HepG2 (cell line): ENCODE results near the gene IL1R1. TPM values are rescaled to one million over a fixed set of nuclear protein-coding genes. Genes with fewer than 3 reads are reported as not detected.
A peak's percentile ranks its signal among the peaks of the same experiment; 100 is the strongest.

Experiments used
- ATAC-seq: fragments of 200-7000 bp; cut with Tn5 transposase; 3 replicates; pipeline ENCODE4 v1.9.1; 2020; ENCODE audit warnings: mild to moderate bottlenecking, moderate library complexity
- Bru-seq: library from RNA; stranded (reverse); fragments of 400-500 nt; gene quantifications from one replicate; lab custom pipeline; 2021; lab: Mats Ljungman, UMichigan
- BruChase-seq, 2 experiments: library from RNA; stranded (reverse); fragments of 400-500 nt; gene quantifications; one replicate each; lab custom pipeline; 2021; lab: Mats Ljungman, UMichigan
- BruUV-seq: library from RNA; stranded (reverse); fragments of 400-500 nt; replicated peaks from 2 replicates; lab custom pipeline; 2021; lab: Mats Ljungman, UMichigan
- CTCF ChIA-PET: fragments of 300-600 bp; formaldehyde crosslinking; extraction: SDS; loops from one replicate; lab custom pipeline; 2021; ENCODE audit warnings: low total read pairs, inconsistent platforms, low intra/inter-chr PET ratio; lab: Yijun Ruan, JAX
- POLR2A ChIA-PET: fragments of 350-600 bp; sonication (Branson Sonifier 250); formaldehyde crosslinking; loops from one replicate; lab custom pipeline; 2020; ENCODE audit warnings: antibody characterized with exemption, inconsistent platforms; lab: Yijun Ruan, JAX
- DNase-seq: peaks from one replicate; pipeline ENCODE4 v3.0.0-alpha.2; 2015; ENCODE audit warnings: low spot score
- FAIRE-seq: peaks from 3 replicates; lab custom pipeline; 2011; peaks lifted over from hg19 to GRCh38; lab: Jason Lieb, UNC
- H2AFZ ChIP-seq: one replicate; pipeline ENCODE4 v1.6.1; 2011; ENCODE audit warnings: low read length, inconsistent platforms
- H3K27ac ChIP-seq: fragments of 300-600 bp; 3 replicates; pipeline ENCODE4 v1.8.0; 2011; ENCODE audit warnings: mixed run types, mild to moderate bottlenecking, mixed read lengths, low read length, inconsistent platforms; ENCODE audit not compliant: insufficient read depth; ENCODE audit errors: extremely low read length
- H3K27me3 ChIP-seq, 2 experiments: fragments of 200-600 bp in 1 of 2; 2 replicates in 1 of 2; 3 replicates in 1 of 2; pipeline versions ENCODE4 v1.6.0 to v1.8.0; 2011; ENCODE audit warnings: low read length in 2 of 2, mild to moderate bottlenecking in 2 of 2, moderate library complexity in 2 of 2, inconsistent platforms in 1 of 2; ENCODE audit not compliant: insufficient read depth in 2 of 2, control insufficient read depth in 1 of 2
- H3K36me3 ChIP-seq, 2 experiments: fragments of 200-600 bp in 1 of 2; replicated peaks in 1 of 2; 2 replicates in 1 of 2; 3 replicates in 1 of 2; pipeline versions ENCODE4 v1.5.1 to v1.8.0; 2011; ENCODE audit warnings: low read length in 2 of 2, inconsistent platforms in 1 of 2; ENCODE audit not compliant: insufficient read depth in 2 of 2, control insufficient read depth in 1 of 2
- H3K4me1 ChIP-seq: 2 replicates; pipeline ENCODE4 v1.5.1; 2012; ENCODE audit warnings: low read length, inconsistent platforms; ENCODE audit not compliant: insufficient read depth
- H3K4me2 ChIP-seq: 2 replicates; pipeline ENCODE4 v1.6.0; 2011; ENCODE audit warnings: low read depth, low read length, inconsistent platforms
- H3K4me3 ChIP-seq, 3 experiments: fragments of 200-600 bp in 1 of 3; sonication (generic), shearing (Covaris generic) in 1 of 3; replicated peaks in 1 of 3; 2 replicates each; pipeline ENCODE4 v1.5.1; 2011 to 2016; ENCODE audit warnings: low read length in 3 of 3, inconsistent platforms in 2 of 3, low read depth in 2 of 3, mild to moderate bottlenecking in 2 of 3, control low read depth in 1 of 3, mixed read lengths in 1 of 3; ENCODE audit not compliant: insufficient read depth in 1 of 3
- H3K79me2 ChIP-seq: one replicate; pipeline ENCODE4 v1.6.1; 2011; ENCODE audit warnings: low read length, inconsistent platforms; ENCODE audit not compliant: insufficient read depth
- H3K9ac ChIP-seq: 2 replicates; pipeline ENCODE4 v1.6.0; 2011; ENCODE audit warnings: mild to moderate bottlenecking, low read depth, low read length, inconsistent platforms; ENCODE audit not compliant: insufficient read depth
- H3K9me3 ChIP-seq: 2 replicates; pipeline ENCODE4 v1.5.1; 2012; ENCODE audit warnings: mild to moderate bottlenecking, low read length
- H4K20me1 ChIP-seq: 2 replicates; pipeline ENCODE4 v1.6.0; 2011; ENCODE audit warnings: inconsistent platforms, mild to moderate bottlenecking, low read length, moderate library complexity; ENCODE audit not compliant: insufficient read depth
- BRD4 ChIP-seq: sonication (generic); formaldehyde crosslinking; IDR thresholded peaks from 2 replicates; pipeline ENCODE4 v1.4.0; 2020; ENCODE audit warnings: missing genetic modification reagents
- ISL2 ChIP-seq: sonication (generic); formaldehyde crosslinking; IDR thresholded peaks from 2 replicates; pipeline ENCODE4 v1.5.0; 2020; ENCODE audit warnings: missing genetic modification reagents
- MAFK ChIP-seq, 2 experiments: IDR thresholded peaks in 1 of 2; conservative IDR thresholded peaks in 1 of 2; 2 replicates each; pipeline ENCODE4 v1.6.1; 2011; ENCODE audit warnings: improper control_type of control experiment in 2 of 2, low read length in 2 of 2
- MED13 ChIP-seq: sonication (generic); formaldehyde crosslinking; IDR thresholded peaks from 2 replicates; pipeline ENCODE4 v1.5.0; 2020; ENCODE audit warnings: missing genetic modification reagents
- THAP7 ChIP-seq: sonication (generic); formaldehyde crosslinking; IDR thresholded peaks from 2 replicates; pipeline ENCODE4 v1.8.1; 2023; ENCODE audit warnings: mild to moderate bottlenecking, missing genetic modification reagents
- U2AF1 ChIP-seq: fragments of 200-400 bp; formaldehyde crosslinking; optimal IDR thresholded peaks from 2 replicates; pipeline ENCODE3; 2017; ENCODE audit warnings: mild to moderate bottlenecking, low read depth, low read length
- ZFY ChIP-seq: sonication (generic); formaldehyde crosslinking; IDR thresholded peaks from 2 replicates; pipeline ENCODE4 v1.4.0; 2020; ENCODE audit warnings: missing genetic modification reagents
- ZNF605 ChIP-seq: sonication (generic); formaldehyde crosslinking; IDR thresholded peaks from 2 replicates; pipeline ENCODE4 v1.8.0; 2022; ENCODE audit warnings: mild to moderate bottlenecking, missing genetic modification reagents
- ZNF629 ChIP-seq: sonication (generic); formaldehyde crosslinking; conservative IDR thresholded peaks from 2 replicates; pipeline ENCODE4 v1.5.0; 2020; ENCODE audit warnings: missing genetic modification reagents
- ZNF788 ChIP-seq: sonication (generic); formaldehyde crosslinking; IDR thresholded peaks from 2 replicates; pipeline ENCODE4 v1.5.0; 2020; ENCODE audit warnings: mild to moderate bottlenecking, missing genetic modification reagents, borderline replicate concordance
- WGBS: methylation state at CpG from one replicate; pipeline ENCODE4 v1.1.6; 2017; ENCODE audit warnings: low lambda C conversion rate; 5-methylcytosine and 5-hydroxymethylcytosine counted together
- in situ Hi-C: cut with HindIII; loops from 2 replicates; pipeline ENCODE4 v1.10.0; 2017; ENCODE audit warnings: low pct_unique_long_range_greater_than_20kb; ENCODE audit not compliant: extremely low pct_ligation_motif_present
- intact Hi-C: fragments of 100-400 bp; cut with micrococcal nuclease; formaldehyde crosslinking; loops from one replicate; pipeline ENCODE4 v1.10.0; 2022; ENCODE audit not compliant: unreplicated experiment
- long read RNA-seq, 2 experiments: library from RNA in 1 of 2; library from polyadenylated mRNA in 1 of 2; stranded (forward) in 1 of 2; unstranded in 1 of 2; transcript quantifications; one replicate each; pipeline ENCODE4 v2.0.0, GENCODE V29; 2019 to 2022
- polyA minus RNA-seq, 3 experiments: library from RNA; depleted of rRNA, polyadenylated mRNA; stranded (reverse); fragments of >200 nt; gene quantifications; 2 replicates each; pipeline ENCODE4 v1.2.3, GENCODE V29; 2011; ENCODE audit warnings: low replicate concordance in 1 of 3
- polyA plus RNA-seq, 8 experiments: library from polyadenylated mRNA; depleted of rRNA in 3 of 8; stranded (reverse) in 7 of 8; unstranded in 1 of 8; fragments of >200 nt; fragmentation: Illumina TruSeq in 4 of 8; extraction: Trizol in 4 of 8; gene quantifications; 2 replicates each; pipeline versions ENCODE4 v1.2.1 to v1.2.3, GENCODE V29; 2011 to 2016; ENCODE audit warnings: low read depth in 4 of 8, missing spikeins in 1 of 8, mixed read lengths in 1 of 8; ENCODE audit not compliant: insufficient read depth in 1 of 8
- total RNA-seq, 5 experiments: library from RNA; depleted of rRNA; stranded (reverse); fragments of >200 nt; fragmentation: Illumina TruSeq; extraction: Trizol; gene quantifications; 2 replicates each; pipeline ENCODE4 v1.2.3, GENCODE V29; 2016; ENCODE audit warnings: low read depth in 1 of 5
- TF ChIP-seq, protein P1 (sequence below): sonication (generic); formaldehyde crosslinking; IDR thresholded peaks from 2 replicates; pipeline ENCODE4 v1.4.0; 2020; ENCODE audit warnings: missing genetic modification reagents, mild to moderate bottlenecking, borderline replicate concordance

IL1R1 gene
- 38.0 and 48.3 TPM in 2 replicates for total RNA-seq (2016; rRNA removed; fragmentation: Illumina TruSeq; extraction: Trizol)
- 15.9 and 21.1 TPM in 2 replicates for total RNA-seq (2016; cell fraction: cytosol; rRNA removed; fragmentation: Illumina TruSeq; extraction: Trizol; ENCODE audit: low read depth)
- total RNA-seq (2016; cell fraction: insoluble cytoplasmic fraction; rRNA removed; fragmentation: Illumina TruSeq; extraction: Trizol), result 40.6 and 43.4 TPM in 2 replicates
- 64.6 and 78.0 TPM in 2 replicates for total RNA-seq (2016; cell fraction: membrane; rRNA removed; fragmentation: Illumina TruSeq; extraction: Trizol)
- 35.3 and 37.4 TPM in 2 replicates for total RNA-seq (2016; cell fraction: nucleus; rRNA removed; fragmentation: Illumina TruSeq; extraction: Trizol)
- 81.2 and 93.1 TPM in 2 replicates for polyA plus RNA-seq (2011; rRNA removed)
- polyA plus RNA-seq (2011; cell fraction: cytosol; rRNA removed), result 67.4 and 75.1 TPM in 2 replicates
- 35.7 and 38.6 TPM in 2 replicates for polyA plus RNA-seq (2011; cell fraction: nucleus; rRNA removed)
- polyA plus RNA-seq (2012), result 30.0 and 50.4 TPM in 2 replicates
- 29.7 and 33.1 TPM in 2 replicates for polyA plus RNA-seq (2016; cell fraction: cytosol; fragmentation: Illumina TruSeq; extraction: Trizol; ENCODE audit: low read depth)
- polyA plus RNA-seq (2016; cell fraction: insoluble cytoplasmic fraction; fragmentation: Illumina TruSeq; extraction: Trizol; ENCODE audit: low read depth), result 48.4 and 48.5 TPM in 2 replicates
- polyA plus RNA-seq (2016; cell fraction: membrane; fragmentation: Illumina TruSeq; extraction: Trizol; ENCODE audit: low read depth), result 58.8 and 67.5 TPM in 2 replicates
- polyA plus RNA-seq (2016; cell fraction: nucleus; fragmentation: Illumina TruSeq; extraction: Trizol; ENCODE audit: insufficient read depth, low read depth), result 57.0 and 61.8 TPM in 2 replicates
- 1.5 and 93.0 TPM in 2 replicates for polyA minus RNA-seq (2011; rRNA and poly(A)+ RNA removed; ENCODE audit: low replicate concordance)
- polyA minus RNA-seq (2011; cell fraction: cytosol; rRNA and poly(A)+ RNA removed), result 52.1 and 62.2 TPM in 2 replicates
- polyA minus RNA-seq (2011; cell fraction: nucleus; rRNA and poly(A)+ RNA removed), result 50.9 and 53.8 TPM in 2 replicates
- percentile 89 among the genes with signal in this experiment for Bru-seq, nascent RNA
- percentile 85 among the genes with signal in this experiment for BruChase-seq, experiment 1, labeled RNA remaining after a 6-hour chase
- BruChase-seq, experiment 2, labeled RNA remaining after a 2-hour chase, result percentile 84 among the genes with signal in this experiment
- long read RNA-seq, experiment 1, partial matches to known transcripts, result 8 of 14 reads
- long read RNA-seq, experiment 1, other reads (novel, unspliced or antisense), result 4 of 14 reads
- long read RNA-seq, experiment 2, full-length matches to known transcripts, result 10 of 63 reads
- long read RNA-seq, experiment 2, partial matches to known transcripts, result 2 of 63 reads
- long read RNA-seq, experiment 2, other reads (novel, unspliced or antisense), result 51 of 63 reads

- intact Hi-C loops (loop anchor here (1.0 to 5.0 kb wide), 4 partner anchors 14 to 122 kb away; no protein-coding TSS in a partner anchor), in situ Hi-C loops (no loop called here)
- Histone ChIP-seq H3K27ac (peak within 1 kb of the TSS; percentile 74), H3K4me2 (peak within 1 kb of the TSS; percentile 98), H3K9ac (peak within 1 kb of the TSS; percentile 90), H3K4me1 (peaks cover 63% of the 10 kb centered on the region), H4K20me1 (no peaks in the 10 kb centered on the region), H3K79me2 (peaks cover 53% of the 10 kb centered on the region), H3K9me3 (peaks cover 4% of the 10 kb centered on the region; the same call in 1 of the 2 replicates), H3K27me3 (no peaks in the 10 kb centered on the region; a peak in 1 of 5 replicates), H3K36me3 (peaks cover 8 to 26% of the 10 kb centered on the region in 2 experiments), H3K4me3 (peak within 1 kb of the TSS; percentile 64 to 99 (median 86)), H2AFZ (peak within 1 kb of the TSS; percentile 59)
- ATAC-seq (peak; percentile 90), FAIRE-seq (no peak), DNase-seq (peak; percentile 60)
- BruUV-seq, result TSS peak; percentile 92
- POLR2A ChIA-PET, result interaction anchor here (0.7 to 5.4 kb wide), 27 partner anchors 12 to 214 kb away, joined by 3 to 128 read pairs (median 6); no protein-coding TSS in a partner anchor
- WGBS, result 12% methylated on average over 44 of the region's 65 CpGs
- CTCF ChIA-PET, result interaction anchor here (1.4 kb wide), 1 partner anchor 122 kb away, joined by 3 read pairs; no protein-coding TSS in a partner anchor
- 0 out of 2 replicates have a peak, but pooled peaks have one; percentile 3 for TF ChIP-seq ZNF788 (CRISPR knock-in tag)
- TF ChIP-seq MED13 (CRISPR knock-in tag), result no peak; the same call in 1 of the 2 replicates
- no peak for TF ChIP-seq MAFK (conservative IDR thresholded peaks at IDR 0.05 in 1 of 2, IDR thresholded peaks at IDR 0.05 in 1 of 2; ENCODE audit: low read length in 2 of 2)
- TF ChIP-seq ZFY (CRISPR knock-in tag), result peak; percentile 59
- TF ChIP-seq, protein P1, sequence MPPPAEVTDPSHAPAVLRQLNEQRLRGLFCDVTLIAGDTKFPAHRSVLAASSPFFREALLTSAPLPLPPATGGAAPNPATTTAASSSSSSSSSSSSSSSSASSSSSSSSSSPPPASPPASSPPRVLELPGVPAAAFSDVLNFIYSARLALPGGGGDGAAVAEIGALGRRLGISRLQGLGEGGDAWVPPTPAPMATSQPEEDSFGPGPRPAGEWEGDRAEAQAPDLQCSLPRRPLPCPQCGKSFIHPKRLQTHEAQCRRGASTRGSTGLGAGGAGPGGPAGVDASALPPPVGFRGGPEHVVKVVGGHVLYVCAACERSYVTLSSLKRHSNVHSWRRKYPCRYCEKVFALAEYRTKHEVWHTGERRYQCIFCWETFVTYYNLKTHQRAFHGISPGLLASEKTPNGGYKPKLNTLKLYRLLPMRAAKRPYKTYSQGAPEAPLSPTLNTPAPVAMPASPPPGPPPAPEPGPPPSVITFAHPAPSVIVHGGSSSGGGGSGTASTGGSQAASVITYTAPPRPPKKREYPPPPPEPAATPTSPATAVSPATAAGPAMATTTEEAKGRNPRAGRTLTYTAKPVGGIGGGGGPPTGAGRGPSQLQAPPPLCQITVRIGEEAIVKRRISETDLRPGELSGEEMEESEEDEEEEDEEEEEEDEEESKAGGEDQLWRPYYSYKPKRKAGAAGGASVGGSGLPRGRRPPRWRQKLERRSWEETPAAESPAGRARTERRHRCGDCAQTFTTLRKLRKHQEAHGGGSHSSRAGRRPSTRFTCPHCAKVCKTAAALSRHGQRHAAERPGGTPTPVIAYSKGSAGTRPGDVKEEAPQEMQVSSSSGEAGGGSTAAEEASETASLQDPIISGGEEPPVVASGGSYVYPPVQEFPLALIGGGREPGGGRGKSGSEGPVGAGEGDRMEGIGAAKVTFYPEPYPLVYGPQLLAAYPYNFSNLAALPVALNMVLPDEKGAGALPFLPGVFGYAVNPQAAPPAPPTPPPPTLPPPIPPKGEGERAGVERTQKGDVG (CRISPR knock-in tag), result no peak
- TF ChIP-seq U2AF1, result no peak
- peak; percentile 32; the same call in 1 of the 2 replicates for TF ChIP-seq BRD4 (CRISPR knock-in tag)
- no peak for TF ChIP-seq ZNF629 (CRISPR knock-in tag)
- TF ChIP-seq THAP7 (CRISPR knock-in tag), result no peak
- peak; percentile 56; the same call in 1 of the 2 replicates for TF ChIP-seq ZNF605
- peak; percentile 67 for TF ChIP-seq ISL2 (CRISPR knock-in tag)
These were observed at the start of gene IL1R1 for GRCh38 chr2:102141970-102142828. Gene IL1R1, plus strand, starts transcription at chr2:102142746. Its CDS starts 14,979 bp downstream, at chr2:102157725.
